Measurements from ENCODE around the gene DIS3. TPM values are rescaled to one million over a fixed set of nuclear protein-coding genes. Genes with fewer than 3 reads are reported as not detected.
"Not testable (repeated sequence)": the region's sequence is repeated elsewhere in the genome, so short reads cannot be mapped to it uniquely, and the experiment has no call there.

Gene DIS3
- total RNA-seq, 2 experiments from 2014 or later, result 31.2 to 33.6 TPM

DNA sequence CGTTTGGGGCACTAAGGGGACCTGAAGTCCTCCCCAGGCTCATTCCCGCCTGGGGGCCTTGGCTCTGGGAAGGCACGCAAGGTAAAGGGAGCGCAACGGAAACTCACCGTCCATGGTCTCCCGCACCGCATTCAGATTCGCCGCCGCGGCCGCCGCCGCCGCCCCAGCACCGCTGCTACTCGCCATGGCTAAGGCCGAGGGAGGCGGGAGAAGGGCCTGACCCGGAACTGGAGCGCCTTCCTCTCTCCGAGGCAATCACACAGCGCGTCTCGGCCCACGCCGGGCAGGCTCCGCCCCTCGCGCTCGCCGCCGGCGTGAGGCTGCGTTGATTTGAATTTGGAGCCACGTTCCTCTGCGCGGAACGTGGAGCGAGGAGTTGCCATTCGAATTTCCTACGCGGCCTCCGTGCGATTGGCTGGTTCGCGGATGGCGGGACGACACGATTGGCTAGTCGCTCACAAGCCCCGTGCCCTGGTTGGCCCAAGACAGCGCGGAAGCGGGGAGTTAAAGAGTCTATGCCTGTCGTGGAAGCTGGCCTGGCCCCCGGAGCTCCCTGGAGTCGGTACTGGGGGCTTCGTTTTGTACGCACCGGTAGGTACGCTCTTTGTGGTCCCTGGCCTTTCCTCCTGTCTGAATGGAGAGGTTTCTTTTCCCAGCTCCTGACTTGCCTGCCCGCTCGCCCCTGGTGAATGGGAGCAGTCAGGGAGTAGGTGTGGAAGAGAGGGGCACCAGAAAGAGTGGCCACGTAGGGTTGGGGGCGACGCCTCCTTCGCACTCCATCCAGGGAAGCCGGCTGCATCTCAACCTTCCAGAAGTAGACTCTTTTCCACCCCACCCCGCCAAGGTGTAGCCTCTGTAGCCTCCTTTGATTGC, 54.0 kb downstream of the DIS3 start, which contains the start of the genes BORA and MZT1:
Gene BORA, plus strand, starts transcription at position 507 of the 873 bp plus-strand sequence. CDS start 1,018 bp downstream, outside the sequence.
Gene MZT1, minus strand, starts transcription at position 213 of the 873 bp plus-strand sequence. Its CDS starts 27 bp downstream, at position 186.
- DNase-seq, result peak; percentile 97
- Mint-ChIP-seq H3K36me3 (ENCODE audit: low read depth) (peaks cover 61% of the 10 kb centered on the region), H3K27me3 (no peaks in the 10 kb centered on the region), H3K4me3 (peak within 1 kb of the TSS; percentile 92), H3K27ac (peak within 1 kb of the TSS; percentile 84), H3K4me1 (peaks cover 56% of the 10 kb centered on the region), H3K9me3 (no peaks in the 10 kb centered on the region)
- ChIA-PET POLR2A (interaction anchor here (0.7 to 4.0 kb wide), 9 partner anchors 9 to 1299 kb away, joined by 3 to 26 read pairs (median 3); partner anchors contain the start of gene DIS3), CTCF (interaction anchor here (0.9 to 1.3 kb wide), 2 partner anchors 50 to 53 kb away, joined by 3 read pairs; no protein-coding TSS in a partner anchor)

DNA sequence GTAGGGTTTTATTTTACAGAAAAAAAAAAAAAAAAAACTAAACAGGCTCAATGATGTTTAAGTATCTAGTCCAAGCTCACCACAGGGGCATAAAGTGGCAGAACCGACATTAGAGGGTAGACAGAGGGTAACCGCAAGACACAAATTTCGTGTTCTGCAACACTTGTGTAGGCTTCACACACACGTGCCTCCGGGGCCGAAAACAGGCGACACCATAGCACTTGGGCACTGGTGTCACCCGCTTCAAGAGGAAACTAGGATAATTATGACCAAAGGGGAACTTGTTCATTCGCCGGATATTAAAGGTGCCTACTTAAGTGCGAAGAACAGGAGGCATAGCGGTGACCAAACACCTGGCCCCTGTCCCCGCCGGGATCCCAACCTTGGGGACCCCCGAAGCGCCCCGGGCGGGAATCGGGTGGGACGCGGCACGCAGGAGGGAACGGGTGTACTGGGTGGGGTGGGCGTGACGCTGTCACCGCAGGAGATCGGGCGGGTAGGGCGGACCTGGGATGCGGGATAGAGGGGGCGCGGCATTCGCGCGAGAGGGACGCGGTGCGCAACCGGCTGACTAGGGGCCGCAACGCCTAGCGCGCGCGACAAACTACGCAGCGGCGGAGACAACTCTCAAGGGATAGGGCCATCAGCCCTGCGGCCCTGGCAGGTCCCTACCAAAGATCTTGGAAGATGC, 54.8 kb downstream of the DIS3 start:
- H3K4me3 Mint-ChIP-seq, result peak overlapping the region; percentile 92
- H3K9me3 Mint-ChIP-seq, result no peaks in the 10 kb centered on the region
- ChIA-PET POLR2A (interaction anchor here (1.1 kb wide), 1 partner anchor 54 kb away, joined by 4 read pairs; the partner anchor contains the start of gene DIS3), CTCF (interaction anchor here (1.4 kb wide), 1 partner anchor 83 kb away, joined by 4 read pairs; no protein-coding TSS in a partner anchor)
- H3K36me3 Mint-ChIP-seq (ENCODE audit: low read depth), result peaks cover 64% of the 10 kb centered on the region
- peak overlapping the region; percentile 84 for H3K27ac Mint-ChIP-seq
- H3K4me1 Mint-ChIP-seq, result peaks cover 56% of the 10 kb centered on the region
- no peaks in the 10 kb centered on the region for H3K27me3 Mint-ChIP-seq
- DNase-seq, result peak; percentile 59

GRCh38 chr13:72726185-72726584, 55.5 kb downstream of the DIS3 start:
- H3K9me3 Mint-ChIP-seq, DNase-seq, H3K27me3 Mint-ChIP-seq: not testable (repeated sequence)
- POLR2A ChIA-PET, result interaction anchor here (1.1 kb wide), 1 partner anchor 55 kb away, joined by 4 read pairs; the partner anchor contains the start of gene DIS3
- CTCF ChIA-PET, result interaction anchor here (1.4 kb wide), 1 partner anchor 83 kb away, joined by 4 read pairs; no protein-coding TSS in a partner anchor
- Mint-ChIP-seq H3K27ac (peak overlapping the region; percentile 84), H3K36me3 (ENCODE audit: low read depth) (peaks cover 64% of the 10 kb centered on the region), H3K4me1 (peaks cover 52% of the 10 kb centered on the region), H3K4me3 (peak overlapping the region; percentile 92)

- Mint-ChIP-seq H3K9me3 (peaks cover 2% of the 10 kb centered on the region), H3K36me3 (ENCODE audit: low read depth) (peaks cover 91% of the 10 kb centered on the region), H3K27ac (no peak overlapping the region), H3K27me3 (no peaks in the 10 kb centered on the region), H3K4me3 (no peak overlapping the region), H3K4me1 (peaks cover 17% of the 10 kb centered on the region)
- no peak for DNase-seq
- ChIA-PET CTCF (no interaction called here), POLR2A (no interaction called here)
These were observed 64.9 kb downstream of the DIS3 start for GRCh38 chr13:72716776-72717175.

Other genes starting within 250 kb of the DIS3 start
- gene MZT1, start 54.3 kb downstream of the DIS3 start, total RNA-seq, result 10 to 100 TPM; 20.7 to 22.3 TPM
- 10 to 100 TPM; 25.6 to 28.5 TPM for gene BORA, start 54.0 kb downstream of the DIS3 start, total RNA-seq
- gene PIBF1, start 233 bp upstream of the DIS3 start, total RNA-seq, result 10 to 100 TPM; 19.1 to 21.8 TPM